ENCODE data around the gene CLCN3.

CLCN3 gene

GRCh38 chr4:169644802-169645201, 24.4 kb downstream of the CLCN3 start:
- H3K4me3 ChIP-seq (ENCODE audit: low read length): no peak overlapping the region
- H3K9me3 ChIP-seq (ENCODE audit: control insufficient read depth, low read length): no peaks in the 10 kb centered on the region
- H3K36me3 ChIP-seq (ENCODE audit: control insufficient read depth, insufficient read depth, low read length): no peaks in the 10 kb centered on the region
- H3K27me3 ChIP-seq (ENCODE audit: control insufficient read depth, insufficient read depth, low read length): no peaks in the 10 kb centered on the region
- H3K9ac ChIP-seq (ENCODE audit: low read length): no peak overlapping the region
- peaks cover 13% of the 10 kb centered on the region for H3K4me1 ChIP-seq (ENCODE audit: control insufficient read depth, insufficient read depth, low read length)

GRCh38 chr4:169645627-169646026, 25.2 kb downstream of the CLCN3 start:
- Histone ChIP-seq H3K4me1 (ENCODE audit: control insufficient read depth, insufficient read depth, low read length) (peaks cover 11% of the 10 kb centered on the region), H3K9ac (ENCODE audit: low read length) (no peak overlapping the region), H3K9me3 (ENCODE audit: control insufficient read depth, low read length) (no peaks in the 10 kb centered on the region), H3K36me3 (ENCODE audit: control insufficient read depth, insufficient read depth, low read length) (no peaks in the 10 kb centered on the region), H3K4me3 (ENCODE audit: low read length) (no peak overlapping the region), H3K27me3 (ENCODE audit: control insufficient read depth, insufficient read depth, low read length) (no peaks in the 10 kb centered on the region)

- Histone ChIP-seq H3K9ac (ENCODE audit: low read length) (no peak overlapping the region), H3K36me3 (ENCODE audit: control insufficient read depth, insufficient read depth, low read length) (no peaks in the 10 kb centered on the region), H3K27me3 (ENCODE audit: control insufficient read depth, insufficient read depth, low read length) (no peaks in the 10 kb centered on the region), H3K4me1 (ENCODE audit: control insufficient read depth, insufficient read depth, low read length) (peaks cover 23% of the 10 kb centered on the region), H3K9me3 (ENCODE audit: control insufficient read depth, low read length) (no peaks in the 10 kb centered on the region), H3K4me3 (ENCODE audit: low read length) (no peak overlapping the region)
Measured at GRCh38 chr4:169649545-169650226, 29.3 kb downstream of the CLCN3 start.

GRCh38 chr4:169650227-169650936, 30.0 kb downstream of the CLCN3 start:
- Histone ChIP-seq H3K36me3 (ENCODE audit: control insufficient read depth, insufficient read depth, low read length) (no peaks in the 10 kb centered on the region), H3K27me3 (ENCODE audit: control insufficient read depth, insufficient read depth, low read length) (no peaks in the 10 kb centered on the region), H3K4me3 (ENCODE audit: low read length) (no peak overlapping the region), H3K9ac (ENCODE audit: low read length) (no peak overlapping the region), H3K4me1 (ENCODE audit: control insufficient read depth, insufficient read depth, low read length) (peaks cover 23% of the 10 kb centered on the region), H3K9me3 (ENCODE audit: control insufficient read depth, low read length) (no peaks in the 10 kb centered on the region)

- Histone ChIP-seq H3K36me3 (ENCODE audit: control insufficient read depth, insufficient read depth, low read length) (no peaks in the 10 kb centered on the region), H3K9ac (ENCODE audit: low read length) (no peak overlapping the region), H3K27me3 (ENCODE audit: control insufficient read depth, insufficient read depth, low read length) (no peaks in the 10 kb centered on the region), H3K9me3 (ENCODE audit: control insufficient read depth, low read length) (no peaks in the 10 kb centered on the region), H3K4me1 (ENCODE audit: control insufficient read depth, insufficient read depth, low read length) (peaks cover 20% of the 10 kb centered on the region), H3K4me3 (ENCODE audit: low read length) (no peak overlapping the region)
Measured at GRCh38 chr4:169652535-169652934, 32.2 kb downstream of the CLCN3 start.

GRCh38 chr4:169655401-169655800, 35.0 kb downstream of the CLCN3 start:
- H3K4me1 ChIP-seq (ENCODE audit: control insufficient read depth, insufficient read depth, low read length): peaks cover 16% of the 10 kb centered on the region
- no peaks in the 10 kb centered on the region for H3K9me3 ChIP-seq (ENCODE audit: control insufficient read depth, low read length)
- no peak overlapping the region for H3K9ac ChIP-seq (ENCODE audit: low read length)
- H3K4me3 ChIP-seq (ENCODE audit: low read length): no peak overlapping the region
- no peaks in the 10 kb centered on the region for H3K36me3 ChIP-seq (ENCODE audit: control insufficient read depth, insufficient read depth, low read length)
- H3K27me3 ChIP-seq (ENCODE audit: control insufficient read depth, insufficient read depth, low read length): no peaks in the 10 kb centered on the region

- Histone ChIP-seq H3K36me3 (ENCODE audit: control insufficient read depth, insufficient read depth, low read length) (no peaks in the 10 kb centered on the region), H3K9me3 (ENCODE audit: control insufficient read depth, low read length) (no peaks in the 10 kb centered on the region), H3K4me3 (ENCODE audit: low read length) (no peak overlapping the region), H3K9ac (ENCODE audit: low read length) (no peak overlapping the region), H3K4me1 (ENCODE audit: control insufficient read depth, insufficient read depth, low read length) (peaks cover 12% of the 10 kb centered on the region), H3K27me3 (ENCODE audit: control insufficient read depth, insufficient read depth, low read length) (no peaks in the 10 kb centered on the region)
Measured at GRCh38 chr4:169657470-169658107, 37.2 kb downstream of the CLCN3 start.

- H3K27me3 ChIP-seq (ENCODE audit: control insufficient read depth, insufficient read depth, low read length): no peaks in the 10 kb centered on the region
- H3K4me1 ChIP-seq (ENCODE audit: control insufficient read depth, insufficient read depth, low read length): peaks cover 14% of the 10 kb centered on the region
- H3K4me3 ChIP-seq (ENCODE audit: low read length): no peak overlapping the region
- H3K9ac ChIP-seq (ENCODE audit: low read length): no peak overlapping the region
- H3K36me3 ChIP-seq (ENCODE audit: control insufficient read depth, insufficient read depth, low read length): no peaks in the 10 kb centered on the region
- H3K9me3 ChIP-seq (ENCODE audit: control insufficient read depth, low read length): no peaks in the 10 kb centered on the region
Measured at GRCh38 chr4:169658196-169658595, 37.8 kb downstream of the CLCN3 start.

- H3K27me3 ChIP-seq (ENCODE audit: control insufficient read depth, insufficient read depth, low read length): no peaks in the 10 kb centered on the region
- H3K4me1 ChIP-seq (ENCODE audit: control insufficient read depth, insufficient read depth, low read length): peaks cover 21% of the 10 kb centered on the region
- no peaks in the 10 kb centered on the region for H3K9me3 ChIP-seq (ENCODE audit: control insufficient read depth, low read length)
- peak overlapping the region; percentile 71 for H3K9ac ChIP-seq (ENCODE audit: low read length)
- no peaks in the 10 kb centered on the region for H3K36me3 ChIP-seq (ENCODE audit: control insufficient read depth, insufficient read depth, low read length)
- H3K4me3 ChIP-seq (ENCODE audit: low read length): no peak overlapping the region
Measured at GRCh38 chr4:169658975-169659715, 38.8 kb downstream of the CLCN3 start.

GRCh38 chr4:169659716-169660670, 39.6 kb downstream of the CLCN3 start:
- Histone ChIP-seq H3K36me3 (ENCODE audit: control insufficient read depth, insufficient read depth, low read length) (no peaks in the 10 kb centered on the region), H3K4me3 (ENCODE audit: low read length) (peak overlapping the region; percentile 44), H3K9me3 (ENCODE audit: control insufficient read depth, low read length) (no peaks in the 10 kb centered on the region), H3K9ac (ENCODE audit: low read length) (peak overlapping the region; percentile 71), H3K4me1 (ENCODE audit: control insufficient read depth, insufficient read depth, low read length) (peaks cover 24% of the 10 kb centered on the region), H3K27me3 (ENCODE audit: control insufficient read depth, insufficient read depth, low read length) (no peaks in the 10 kb centered on the region)

- H3K9me3 ChIP-seq (ENCODE audit: control insufficient read depth, low read length): no peaks in the 10 kb centered on the region
- H3K27me3 ChIP-seq (ENCODE audit: control insufficient read depth, insufficient read depth, low read length): no peaks in the 10 kb centered on the region
- H3K9ac ChIP-seq (ENCODE audit: low read length): peak overlapping the region; percentile 71
- H3K4me3 ChIP-seq (ENCODE audit: low read length): peak overlapping the region; percentile 44
- no peaks in the 10 kb centered on the region for H3K36me3 ChIP-seq (ENCODE audit: control insufficient read depth, insufficient read depth, low read length)
- peaks cover 33% of the 10 kb centered on the region for H3K4me1 ChIP-seq (ENCODE audit: control insufficient read depth, insufficient read depth, low read length)
Measured at GRCh38 chr4:169660929-169661328, 40.6 kb downstream of the CLCN3 start.

Measured in mucosa of stomach (tissue), 1 donor.